K562 (cell line): Measurements from ENCODE around the gene KLF17. TPM values are rescaled to one million over a fixed set of nuclear protein-coding genes. Genes with fewer than 3 reads are reported as not detected.

Experiments used
- ATAC-seq: fragments of 200-7000 bp; cut with Tn5 transposase; 3 replicates; pipeline ENCODE4 v1.9.1; 2020; ENCODE audit warnings: moderate library complexity
- BruUV-seq: library from RNA; stranded (reverse); fragments of 400-500 nt; replicated peaks from 2 replicates; lab custom pipeline; 2021; lab: Mats Ljungman, UMichigan
- CTCF ChIA-PET: fragments of 300-600 bp; formaldehyde crosslinking; extraction: SDS; loops from one replicate; lab custom pipeline; 2021; ENCODE audit warnings: low intra/inter-chr PET ratio; lab: Yijun Ruan, JAX
- POLR2A ChIA-PET: fragments of 300-600, 350-650 bp; sonication (Branson Sonifier 250); formaldehyde crosslinking; extraction: SDS; loops from one replicate; lab custom pipeline; 2021; ENCODE audit warnings: antibody characterized with exemption, inconsistent platforms; lab: Yijun Ruan, JAX
- DNase-seq, 4 experiments: peaks; one replicate each; pipeline versions ENCODE4 v3.0.0 to v3.0.0-alpha.2; 2011 to 2018; ENCODE audit warnings: low spot score in 3 of 4, mixed read lengths in 3 of 4; ENCODE audit errors: extremely low read depth in 1 of 4
- FAIRE-seq: peaks from 2 replicates; lab custom pipeline; 2011; peaks lifted over from hg19 to GRCh38; lab: Jason Lieb, UNC
- H2AFZ ChIP-seq: 2 replicates; pipeline ENCODE4 v1.6.0; 2011; ENCODE audit warnings: low read depth, low read length, control low read depth, inconsistent platforms
- H3K27ac ChIP-seq: fragments of 200-600 bp; 3 replicates; pipeline ENCODE4 v1.8.0; 2011; ENCODE audit warnings: low read depth, mild to moderate bottlenecking, control low read depth, inconsistent platforms, low read length, moderate library complexity, mixed read lengths; ENCODE audit errors: extremely low read depth
- H3K27me3 ChIP-seq, 2 experiments: fragments of 300-600 bp in 1 of 2; 2 replicates in 1 of 2; 3 replicates in 1 of 2; pipeline versions ENCODE4 v1.6.0 to v1.8.0; 2011; ENCODE audit warnings: inconsistent platforms in 2 of 2, low read length in 2 of 2, mild to moderate bottlenecking in 1 of 2, mixed read lengths in 1 of 2, moderate library complexity in 1 of 2; ENCODE audit not compliant: control insufficient read depth in 2 of 2, insufficient read depth in 2 of 2
- H3K36me3 ChIP-seq: fragments of 300-600 bp; 3 replicates; pipeline ENCODE4 v1.8.0; 2011; ENCODE audit warnings: mild to moderate bottlenecking, low read length, inconsistent platforms; ENCODE audit not compliant: control insufficient read depth, insufficient read depth
- H3K4me1 ChIP-seq, 2 experiments: fragments of 200-600 bp in 1 of 2; replicated peaks in 1 of 2; 2 replicates in 1 of 2; 3 replicates in 1 of 2; pipeline versions ENCODE4 v1.5.1 to v1.8.0; 2011; ENCODE audit warnings: inconsistent platforms in 2 of 2, low read length in 2 of 2, mild to moderate bottlenecking in 1 of 2, mixed read lengths in 1 of 2, moderate library complexity in 1 of 2; ENCODE audit not compliant: control insufficient read depth in 2 of 2, insufficient read depth in 2 of 2
- H3K4me2 ChIP-seq: 2 replicates; pipeline ENCODE4 v1.6.1; 2011; ENCODE audit warnings: low read length, control low read depth, inconsistent platforms, mixed read lengths; ENCODE audit not compliant: insufficient read depth
- H3K4me3 ChIP-seq: fragments of 200-600 bp; sonication (generic), shearing (Covaris generic); 2 replicates; pipeline ENCODE4 v1.5.1; 2016; ENCODE audit warnings: control low read depth, inconsistent platforms
- H3K79me2 ChIP-seq: fragments of 200-600 bp; 3 replicates; pipeline ENCODE4 v1.8.0; 2011; ENCODE audit warnings: low read length, inconsistent platforms; ENCODE audit not compliant: control insufficient read depth, insufficient read depth
- H3K9ac ChIP-seq, 2 experiments: 2 replicates each; pipeline versions ENCODE4 v1.6.0 to v1.6.1; 2011; ENCODE audit warnings: low read depth in 2 of 2, low read length in 2 of 2, control low read depth in 1 of 2, inconsistent platforms in 1 of 2, mild to moderate bottlenecking in 1 of 2, mixed read lengths in 1 of 2; ENCODE audit not compliant: insufficient read depth in 1 of 2
- H3K9me1 ChIP-seq: one replicate; pipeline ENCODE4 v1.6.0; 2011; ENCODE audit warnings: inconsistent platforms, mild to moderate bottlenecking, low read length, moderate library complexity; ENCODE audit not compliant: control insufficient read depth, insufficient read depth
- H3K9me3 ChIP-seq: replicated peaks from 2 replicates; pipeline ENCODE4 v1.5.1; 2011; ENCODE audit warnings: low read depth, low read length, inconsistent platforms; ENCODE audit not compliant: control insufficient read depth, insufficient read depth
- H4K20me1 ChIP-seq: replicated peaks from 2 replicates; pipeline ENCODE4 v1.6.1; 2011; ENCODE audit warnings: low read length, inconsistent platforms, mixed read lengths; ENCODE audit not compliant: control insufficient read depth, insufficient read depth
- HMG20B ChIP-seq: fragments of 250-450 bp; sonication (Bioruptor Pico); IDR thresholded peaks from 2 replicates; pipeline ENCODE4 v1.5.0; 2021; ENCODE audit warnings: mild to moderate bottlenecking
- NFIC ChIP-seq: fragments of 450-650 bp; IDR thresholded peaks from 2 replicates; pipeline ENCODE4 v1.6.1; 2017; ENCODE audit warnings: mild to moderate bottlenecking, inconsistent platforms
- PBX2 ChIP-seq, 2 experiments: IDR thresholded peaks in 1 of 2; conservative IDR thresholded peaks in 1 of 2; 2 replicates each; pipeline ENCODE4 v1.6.1; 2016; ENCODE audit warnings: low read depth in 2 of 2, mild to moderate bottlenecking in 1 of 2, missing compliant biosample characterization in 1 of 2, missing genetic modification characterization in 1 of 2, moderate library complexity in 1 of 2
- PYGO2 ChIP-seq: fragments of 450-650 bp; IDR thresholded peaks from 2 replicates; pipeline ENCODE4 v1.6.1; 2016; ENCODE audit warnings: mild to moderate bottlenecking, missing genetic modification characterization, moderate library complexity, missing compliant biosample characterization
- RBFOX2 ChIP-seq: fragments of 200-400 bp; formaldehyde crosslinking; IDR thresholded peaks from 2 replicates; pipeline ENCODE4 v1.6.1; 2017; ENCODE audit warnings: low read depth, mild to moderate bottlenecking, low read length, moderate library complexity
- RREB1 ChIP-seq: fragments of 250-450 bp; sonication (Bioruptor Pico); IDR thresholded peaks from 2 replicates; pipeline ENCODE4 v1.4.0; 2020
- RUNX1 ChIP-seq: sonication (generic); IDR thresholded peaks from 2 replicates; pipeline ENCODE4 v1.6.1; 2016; ENCODE audit warnings: antibody characterized with exemption, low read depth
- WHSC1 ChIP-seq: IDR thresholded peaks from one replicate; pipeline ENCODE4 v1.6.1; 2012; ENCODE audit warnings: low read length, control low read depth, inconsistent platforms
- ZC3H4 ChIP-seq: sonication (generic); formaldehyde crosslinking; IDR thresholded peaks from 2 replicates; pipeline ENCODE4 v1.9.0; 2021; ENCODE audit warnings: missing genetic modification reagents, borderline replicate concordance
- ZKSCAN3 ChIP-seq: fragments of 250-450 bp; sonication (Bioruptor Pico); IDR thresholded peaks from 2 replicates; pipeline ENCODE4 v1.4.0; 2020
- WGBS: fragments of 100-300 bp; shearing (Covaris generic); methylation state at CpG from one replicate; pipeline ENCODE4 v1.1.6; 2016; ENCODE audit warnings: low coverage, mixed read lengths; ENCODE audit not compliant: insufficient coverage; ENCODE audit errors: missing lambda C conversion rate; 5-methylcytosine and 5-hydroxymethylcytosine counted together
- in situ Hi-C: fragments of 300-500 bp; cut with MboI; formaldehyde crosslinking; loops from 4 replicates; pipeline ENCODE4 v1.15.0; 2018; ENCODE audit warnings: inconsistent platforms, mixed read lengths
- intact Hi-C: fragments of 100-400 bp; cut with micrococcal nuclease; formaldehyde crosslinking; loops from 2 replicates; pipeline ENCODE4 v1.14.2; 2022
- polyA plus RNA-seq, 8 experiments: library from polyadenylated mRNA; depleted of rRNA in 4 of 8; stranded (reverse) in 5 of 8; unstranded in 3 of 8; fragments of >200 nt; fragmentation: Nextera tagmentation in 2 of 8; fragmentation: Illumina TruSeq in 1 of 8; extraction: Ambion mirVana in 2 of 8; extraction: Trizol in 1 of 8; gene quantifications; 2 replicates each; pipeline versions ENCODE4 v1.2.1 to v1.2.3, GENCODE V29; 2011 to 2014; ENCODE audit warnings: inconsistent platforms in 1 of 8, missing spikeins in 1 of 8
- total RNA-seq, 7 experiments: library from RNA; depleted of rRNA in 6 of 7; stranded (reverse); fragments of >200 nt in 6 of 7; fragmentation: Illumina TruSeq in 2 of 7; extraction: Trizol in 2 of 7; gene quantifications; 2 replicates each; pipeline versions ENCODE4 v1.2.1 to v1.2.3, GENCODE V29; 2011 to 2021; ENCODE audit warnings: low replicate concordance in 1 of 7

KLF17 gene
- total and polyA plus RNA-seq, 9 of the 15 experiments (the other 6 are each of a cell fraction or from before 2014, with no cell fraction given): 0.01 to 0.24 (median 0.13) TPM; not detected in 6

- Histone ChIP-seq H3K4me3 (no peak overlapping the region), H3K27me3 (no peaks in the 10 kb centered on the region; a peak in 1 of 5 replicates), H4K20me1 (no peaks in the 10 kb centered on the region), H3K9ac (0 out of 4 replicates have a peak overlapping the region, but pooled peaks of 1 of the 2 experiments have one; percentile 15), H3K36me3 (no peaks in the 10 kb centered on the region), H3K9me1 (no peaks in the 10 kb centered on the region), H3K9me3 (no peaks in the 10 kb centered on the region), H2AFZ (peak overlapping the region; percentile 64), H3K4me1 (peaks cover 3 to 20% of the 10 kb centered on the region in 2 experiments; a peak in 3 of 5 replicates), H3K27ac (no peak overlapping the region), H3K4me2 (no peak overlapping the region), H3K79me2 (no peaks in the 10 kb centered on the region)
- DNase-seq (peak in 1 of 4 experiments; percentile 18), ATAC-seq (no peak), FAIRE-seq (no peak)
- intact Hi-C loops (loop anchor here (5.0 to 10.0 kb wide), 2 partner anchors 294 to 507 kb away; no protein-coding TSS in a partner anchor), in situ Hi-C loops (loop anchor here (10.0 kb wide), 1 partner anchor 204 kb away; no protein-coding TSS in a partner anchor)
- BruUV-seq: no TSS peak
- POLR2A ChIA-PET: interaction anchor here (0.7 to 1.0 kb wide), 3 partner anchors 19 to 221 kb away, joined by 3 to 6 read pairs (median 3); no protein-coding TSS in a partner anchor
- WGBS: 31% methylated on average over 10 of the region's 10 CpGs
- CTCF ChIA-PET: no interaction called here
- TF ChIP-seq RREB1 (CRISPR knock-in tag): no peak
- no peak for TF ChIP-seq PYGO2 (tag)
- no peak for TF ChIP-seq RBFOX2
- TF ChIP-seq RUNX1: no peak
- no peak for TF ChIP-seq WHSC1
- no peak for TF ChIP-seq ZC3H4 (CRISPR knock-in tag)
- no peak for TF ChIP-seq HMG20B
- no peak for TF ChIP-seq PBX2 (CRISPR knock-in tag; IDR thresholded peaks at IDR 0.05; ENCODE audit: low read depth)
- TF ChIP-seq PBX2 (tag; conservative IDR thresholded peaks at IDR 0.05; ENCODE audit: low read depth): no peak
- no peak for TF ChIP-seq NFIC
- TF ChIP-seq ZKSCAN3 (CRISPR knock-in tag): no peak
These were observed 28.0 kb upstream of the KLF17 start for GRCh38 chr1:44090429-44091252.
